H9 (cell line): ENCODE data around the gene PHF12. TPM values are rescaled to one million over a fixed set of nuclear protein-coding genes. Genes with fewer than 3 reads are reported as not detected.

Experiments
- DNase-seq: peaks from one replicate; pipeline ENCODE4 v3.0.0-alpha.2; 2017
- H2AFZ ChIP-seq: one replicate; pipeline ENCODE4 v1.6.1; 2013; ENCODE audit warnings: mild to moderate bottlenecking, low read length, control low read depth, moderate library complexity
- H2AK5ac ChIP-seq: 2 replicates; pipeline ENCODE4 v1.6.1; 2013; ENCODE audit warnings: low read length, control low read depth, mixed read lengths; ENCODE audit not compliant: insufficient read length
- H2BK120ac ChIP-seq: one replicate; pipeline ENCODE4 v1.6.1; 2013; ENCODE audit warnings: low read depth, mild to moderate bottlenecking, low read length, control low read depth, inconsistent platforms; ENCODE audit not compliant: poor library complexity, severe bottlenecking
- H2BK12ac ChIP-seq: 2 replicates; pipeline ENCODE4 v1.6.1; 2013; ENCODE audit warnings: low read length, control low read depth, mixed read lengths, low read depth; ENCODE audit not compliant: insufficient read length
- H2BK15ac ChIP-seq: 2 replicates; pipeline ENCODE4 v1.6.1; 2013; ENCODE audit warnings: low read depth, low read length, control low read depth
- H2BK20ac ChIP-seq: one replicate; pipeline ENCODE4 v1.6.1; 2013; ENCODE audit warnings: low read depth, mild to moderate bottlenecking, low read length, control low read depth, inconsistent platforms; ENCODE audit not compliant: poor library complexity, severe bottlenecking
- H2BK5ac ChIP-seq: 2 replicates; pipeline ENCODE4 v1.6.1; 2013; ENCODE audit warnings: low read length, control low read depth, mixed read lengths; ENCODE audit not compliant: insufficient read length
- H3K14ac ChIP-seq: 2 replicates; pipeline ENCODE4 v1.6.1; 2013; ENCODE audit warnings: low read length, control low read depth; ENCODE audit not compliant: insufficient read depth
- H3K18ac ChIP-seq: 2 replicates; pipeline ENCODE4 v1.6.1; 2013; ENCODE audit warnings: low read depth, mild to moderate bottlenecking, mixed read lengths, low read length, control low read depth; ENCODE audit not compliant: insufficient read length
- H3K23ac ChIP-seq: 2 replicates; pipeline ENCODE4 v1.6.1; 2013; ENCODE audit warnings: low read length, control low read depth, mixed read lengths, low read depth; ENCODE audit not compliant: insufficient read length
- H3K23me2 ChIP-seq: 2 replicates; pipeline ENCODE4 v1.6.1; 2013; ENCODE audit warnings: low read depth, mild to moderate bottlenecking, mixed read lengths, low read length, control low read depth; ENCODE audit not compliant: insufficient read length, poor library complexity, severe bottlenecking
- H3K27ac ChIP-seq: 2 replicates; pipeline ENCODE4 v1.5.1; 2013; ENCODE audit warnings: low read length, control low read depth, mixed read lengths, low read depth; ENCODE audit not compliant: insufficient read length
- H3K27me3 ChIP-seq: 2 replicates; pipeline ENCODE4 v1.6.1; 2013; ENCODE audit warnings: low read length, control low read depth, inconsistent platforms; ENCODE audit not compliant: insufficient read depth
- H3K4ac ChIP-seq: 2 replicates; pipeline ENCODE4 v1.6.1; 2013; ENCODE audit warnings: low read depth, mild to moderate bottlenecking, control low read depth, inconsistent platforms, low read length, moderate library complexity
- H3K4me1 ChIP-seq: 2 replicates; pipeline ENCODE4 v1.6.1; 2013; ENCODE audit warnings: low read length, control low read depth, inconsistent platforms; ENCODE audit not compliant: insufficient read depth
- H3K4me2 ChIP-seq: 2 replicates; pipeline ENCODE4 v1.6.1; 2013; ENCODE audit warnings: low read length, control low read depth, mixed read lengths; ENCODE audit not compliant: insufficient read length, insufficient read depth
- H3K56ac ChIP-seq: 2 replicates; pipeline ENCODE4 v1.6.1; 2013; ENCODE audit warnings: low read depth, mild to moderate bottlenecking, mixed read lengths, low read length, control low read depth; ENCODE audit not compliant: insufficient read length
- H3K79me1 ChIP-seq: 2 replicates; pipeline ENCODE4 v1.6.1; 2013; ENCODE audit warnings: low read depth, mild to moderate bottlenecking, moderate library complexity, low read length, control low read depth, inconsistent platforms; ENCODE audit not compliant: insufficient read depth, poor library complexity, severe bottlenecking
- H3K79me2 ChIP-seq: 2 replicates; pipeline ENCODE4 v1.6.1; 2013; ENCODE audit warnings: low read length, control low read depth, inconsistent platforms; ENCODE audit not compliant: insufficient read depth
- H3K9ac ChIP-seq: 2 replicates; pipeline ENCODE4 v1.6.1; 2013; ENCODE audit warnings: low read length, control low read depth, mixed read lengths; ENCODE audit not compliant: insufficient read length; ENCODE audit errors: extremely low read depth
- H3K9me3 ChIP-seq: one replicate; pipeline ENCODE4 v1.6.1; 2013; ENCODE audit warnings: low read depth, low read length, inconsistent platforms; ENCODE audit not compliant: control insufficient read depth
- H3T11ph ChIP-seq: one replicate; pipeline ENCODE4 v1.6.1; 2013; ENCODE audit warnings: mild to moderate bottlenecking, low read length, control low read depth, inconsistent platforms
- H4K20me1 ChIP-seq: one replicate; pipeline ENCODE4 v1.6.1; 2013; ENCODE audit not compliant: control insufficient read depth, insufficient read length, insufficient read depth
- H4K5ac ChIP-seq: 2 replicates; pipeline ENCODE4 v1.6.1; 2013; ENCODE audit warnings: low read depth, mild to moderate bottlenecking, mixed read lengths, low read length, control low read depth; ENCODE audit not compliant: insufficient read length
- H4K8ac ChIP-seq: replicated peaks from 2 replicates; pipeline ENCODE4 v1.6.1; 2013; ENCODE audit warnings: low read length, control low read depth, mixed read lengths, low read depth; ENCODE audit not compliant: insufficient read length
- H4K91ac ChIP-seq: 2 replicates; pipeline ENCODE4 v1.6.1; 2013; ENCODE audit warnings: low read depth, mild to moderate bottlenecking, moderate library complexity, mixed read lengths, low read length, control low read depth; ENCODE audit not compliant: insufficient read length
- H3K27ac Mint-ChIP-seq, 3 experiments: 2 replicates in 2 of 3; 3 replicates in 1 of 3; pipeline ENCODE4 v1.8.0; 2020 to 2021; ENCODE audit warnings: mixed read lengths in 3 of 3, mild to moderate bottlenecking in 1 of 3, moderate library complexity in 1 of 3
- H3K27me3 Mint-ChIP-seq: 2 replicates; pipeline ENCODE4 v1.8.0; 2021; ENCODE audit warnings: low read depth, mild to moderate bottlenecking, moderate library complexity, mixed read lengths
- H3K36me3 Mint-ChIP-seq, 3 experiments: 2 replicates in 2 of 3; 3 replicates in 1 of 3; pipeline ENCODE4 v1.8.0; 2020 to 2021; ENCODE audit warnings: low read depth in 3 of 3, mixed read lengths in 3 of 3; ENCODE audit not compliant: insufficient read depth in 1 of 3
- H3K4me1 Mint-ChIP-seq, 2 experiments: 2 replicates each; pipeline ENCODE4 v1.8.0; 2020; ENCODE audit warnings: mixed read lengths in 2 of 2
- H3K4me3 Mint-ChIP-seq, 2 experiments: 2 replicates in 1 of 2; 3 replicates in 1 of 2; pipeline ENCODE4 v1.8.0; 2020 to 2021; ENCODE audit warnings: mild to moderate bottlenecking in 2 of 2, mixed read lengths in 2 of 2, moderate library complexity in 1 of 2
- H3K9me3 Mint-ChIP-seq, 2 experiments: 2 replicates in 1 of 2; 3 replicates in 1 of 2; pipeline ENCODE4 v1.8.0; 2020; ENCODE audit warnings: mild to moderate bottlenecking in 2 of 2, mixed read lengths in 2 of 2, moderate library complexity in 1 of 2
- WGBS: extraction: QIAGEN DNeasy Blood & Tissue Kit; methylation state at CpG from one replicate; pipeline ENCODE4 v1.1.7; 2013; ENCODE audit warnings: missing lambda C conversion rate, low lambda C conversion rate, mixed read lengths; ENCODE audit not compliant: insufficient read length; ENCODE audit errors: extremely low coverage; 5-methylcytosine and 5-hydroxymethylcytosine counted together
- total RNA-seq: library from RNA; stranded (reverse); gene quantifications from 2 replicates; pipeline ENCODE4 v1.2.1, GENCODE V29; 2021
- TF ChIP-seq, protein P1 (sequence below): fragments of 200-600 bp; sonication (generic); conservative IDR thresholded peaks from 3 replicates; pipeline ENCODE4 v1.8.0; 2021; ENCODE audit warnings: antibody characterized with exemption, mild to moderate bottlenecking

The PHF12 gene
- total RNA-seq, 1 experiment from 2014 or later, result 62.1 TPM

DNA sequence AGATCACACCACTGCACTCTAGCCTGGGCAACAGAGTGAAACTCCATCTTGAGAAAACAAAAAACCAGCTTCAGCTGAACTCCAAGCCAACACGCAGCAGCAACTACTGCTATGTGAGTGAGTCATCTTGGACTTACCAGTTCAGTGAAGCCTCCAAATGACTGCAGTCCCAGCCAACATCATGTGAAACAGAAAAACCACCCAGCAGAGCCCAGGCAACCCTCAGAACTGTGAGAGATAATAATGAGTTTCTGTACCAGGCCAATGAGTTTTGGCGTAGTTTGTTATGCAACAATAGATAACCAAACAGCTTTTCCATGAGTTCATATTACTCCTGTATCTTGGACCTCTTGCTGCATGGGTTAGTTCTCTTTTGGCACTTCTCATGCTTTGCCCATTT is 23.3 kb downstream of the PHF12 start:
- H4K20me1 ChIP-seq, result no peaks in the 10 kb centered on the region
- peaks cover 24% of the 10 kb centered on the region for H3K79me1 ChIP-seq
- H3K56ac ChIP-seq, result no peak overlapping the region
- H3K27ac ChIP-seq, result no peak overlapping the region
- no peak overlapping the region for H2AFZ ChIP-seq
- peaks cover 4 to 6% of the 10 kb centered on the region in 2 experiments; a peak in 3 of 4 replicates for H3K4me1 Mint-ChIP-seq
- WGBS, result no CpG with 5 or more reads among the region's 2 CpGs
- H3K4me3 Mint-ChIP-seq, result no peak overlapping the region
- H2BK5ac ChIP-seq, result no peak overlapping the region
- no peak overlapping the region for H4K8ac ChIP-seq
- H3K79me2 ChIP-seq, result peaks cover 21% of the 10 kb centered on the region; the same call in 1 of the 2 replicates
- H4K5ac ChIP-seq, result no peak overlapping the region
- H4K91ac ChIP-seq, result no peak overlapping the region
- H3T11ph ChIP-seq, result no peak overlapping the region
- H2BK15ac ChIP-seq, result no peak overlapping the region
- no peaks in the 10 kb centered on the region for H3K9me3 Mint-ChIP-seq
- H3K36me3 Mint-ChIP-seq, result peaks cover 28 to 54% (median 42%) of the 10 kb centered on the region in 3 experiments; a peak in 6 of 7 replicates
- no peak for DNase-seq
- H3K23ac ChIP-seq, result no peak overlapping the region
- TF ChIP-seq, protein P1, sequence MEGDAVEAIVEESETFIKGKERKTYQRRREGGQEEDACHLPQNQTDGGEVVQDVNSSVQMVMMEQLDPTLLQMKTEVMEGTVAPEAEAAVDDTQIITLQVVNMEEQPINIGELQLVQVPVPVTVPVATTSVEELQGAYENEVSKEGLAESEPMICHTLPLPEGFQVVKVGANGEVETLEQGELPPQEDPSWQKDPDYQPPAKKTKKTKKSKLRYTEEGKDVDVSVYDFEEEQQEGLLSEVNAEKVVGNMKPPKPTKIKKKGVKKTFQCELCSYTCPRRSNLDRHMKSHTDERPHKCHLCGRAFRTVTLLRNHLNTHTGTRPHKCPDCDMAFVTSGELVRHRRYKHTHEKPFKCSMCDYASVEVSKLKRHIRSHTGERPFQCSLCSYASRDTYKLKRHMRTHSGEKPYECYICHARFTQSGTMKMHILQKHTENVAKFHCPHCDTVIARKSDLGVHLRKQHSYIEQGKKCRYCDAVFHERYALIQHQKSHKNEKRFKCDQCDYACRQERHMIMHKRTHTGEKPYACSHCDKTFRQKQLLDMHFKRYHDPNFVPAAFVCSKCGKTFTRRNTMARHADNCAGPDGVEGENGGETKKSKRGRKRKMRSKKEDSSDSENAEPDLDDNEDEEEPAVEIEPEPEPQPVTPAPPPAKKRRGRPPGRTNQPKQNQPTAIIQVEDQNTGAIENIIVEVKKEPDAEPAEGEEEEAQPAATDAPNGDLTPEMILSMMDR, result no peak
- H3K27ac Mint-ChIP-seq, result no peak overlapping the region
- no peak overlapping the region for H3K18ac ChIP-seq
- H2BK20ac ChIP-seq, result no peak overlapping the region
- H3K27me3 ChIP-seq, result no peaks in the 10 kb centered on the region
- no peaks in the 10 kb centered on the region for H3K4me1 ChIP-seq
- H3K27me3 Mint-ChIP-seq, result no peaks in the 10 kb centered on the region
- no peak overlapping the region for H3K14ac ChIP-seq
- H2BK120ac ChIP-seq, result no peak overlapping the region
- no peak overlapping the region for H3K4me2 ChIP-seq
- no peak overlapping the region for H2BK12ac ChIP-seq
- H3K4ac ChIP-seq, result no peak overlapping the region
- H3K23me2 ChIP-seq, result no peaks in the 10 kb centered on the region
- no peaks in the 10 kb centered on the region for H3K9me3 ChIP-seq
- H3K9ac ChIP-seq, result no peak overlapping the region
- H2AK5ac ChIP-seq, result no peak overlapping the region
